HTR-8/SVneo (cell line): ENCODE measurements around the gene TMEM151A.
"Not testable (repeated sequence)": the region's sequence is repeated elsewhere in the genome, so short reads cannot be mapped to it uniquely, and the experiment has no call there.

ENCODE experiments used
- DNase-seq: peaks from one replicate; pipeline ENCODE4 v3.0.0; 2011; ENCODE audit warnings: low spot score, mixed read lengths; ENCODE audit not compliant: insufficient read length
- FAIRE-seq: peaks from 2 replicates; lab custom pipeline; 2011; peaks lifted over from hg19 to GRCh38; lab: Jason Lieb, UNC

TMEM151A gene

GRCh38 chr11:66294626-66295620, 3.2 kb downstream of the TMEM151A start:
- DNase-seq (no peak), FAIRE-seq (peak; percentile 55)

GRCh38 chr11:66297610-66298009, 5.9 kb downstream of the TMEM151A start:
- FAIRE-seq, result no peak
- DNase-seq, result no peak

- FAIRE-seq (no peak), DNase-seq (no peak)
These were observed 7.5 kb downstream of the TMEM151A start for GRCh38 chr11:66299186-66299585.

- no peak for DNase-seq
- no peak for FAIRE-seq
These were observed 11.0 kb downstream of the TMEM151A start for GRCh38 chr11:66302656-66303055.

GRCh38 chr11:66309475-66309874, 17.8 kb downstream of the TMEM151A start:
- FAIRE-seq (no peak), DNase-seq (no peak)

- no peak for FAIRE-seq
- no peak for DNase-seq
These were observed 18.6 kb downstream of the TMEM151A start for GRCh38 chr11:66310324-66310723.

- FAIRE-seq, result not testable (repeated sequence)
These were observed 19.2 kb downstream of the TMEM151A start for GRCh38 chr11:66310803-66311440.

GRCh38 chr11:66311470-66311964, 19.8 kb downstream of the TMEM151A start:
- FAIRE-seq (peak; percentile 76), DNase-seq (no peak)

More at GRCh38 chr11:66310803-66311440, 19.2 kb downstream of the TMEM151A start:
- not testable (repeated sequence) for DNase-seq

GRCh38 chr11:66311965-66312548, 20.4 kb downstream of the TMEM151A start:
- DNase-seq, result peak; percentile 96
- peak; percentile 100 for FAIRE-seq

GRCh38 chr11:66312549-66313320, 21.0 kb downstream of the TMEM151A start:
- FAIRE-seq, result no peak
- DNase-seq, result peak; percentile 99

- DNase-seq (no peak), FAIRE-seq (peak; percentile 74)
These were observed 21.9 kb downstream of the TMEM151A start for GRCh38 chr11:66313321-66314185.

- peak; percentile 31 for FAIRE-seq
- DNase-seq, result no peak
These were observed 22.4 kb downstream of the TMEM151A start for GRCh38 chr11:66314186-66314501.

- DNase-seq, result no peak
These were observed 23.1 kb downstream of the TMEM151A start for GRCh38 chr11:66314561-66315497.

GRCh38 chr11:66315498-66315885, 23.8 kb downstream of the TMEM151A start:
- DNase-seq (no peak), FAIRE-seq (peak; percentile 80)

More at GRCh38 chr11:66314561-66315497, 23.1 kb downstream of the TMEM151A start:
- FAIRE-seq, result peak; percentile 64

GRCh38 chr11:66315921-66316811, 24.5 kb downstream of the TMEM151A start:
- DNase-seq (no peak), FAIRE-seq (peak; percentile 93)

GRCh38 chr11:66316849-66317251, 25.2 kb downstream of the TMEM151A start, which contains the start of gene CD248:
Gene CD248 (minus strand): TSS chr11:66317044. CDS start chr11:66317027, 17 bp downstream.
- no peak for FAIRE-seq
- no peak for DNase-seq

GRCh38 chr11:66317322-66317722, 25.6 kb downstream of the TMEM151A start:
- peak; percentile 93 for FAIRE-seq
- no peak for DNase-seq
